ENCODE results near the gene ATXN1.
A peak's percentile ranks its signal among the peaks of the same experiment; 100 is the strongest.

The ATXN1 gene

DNA sequence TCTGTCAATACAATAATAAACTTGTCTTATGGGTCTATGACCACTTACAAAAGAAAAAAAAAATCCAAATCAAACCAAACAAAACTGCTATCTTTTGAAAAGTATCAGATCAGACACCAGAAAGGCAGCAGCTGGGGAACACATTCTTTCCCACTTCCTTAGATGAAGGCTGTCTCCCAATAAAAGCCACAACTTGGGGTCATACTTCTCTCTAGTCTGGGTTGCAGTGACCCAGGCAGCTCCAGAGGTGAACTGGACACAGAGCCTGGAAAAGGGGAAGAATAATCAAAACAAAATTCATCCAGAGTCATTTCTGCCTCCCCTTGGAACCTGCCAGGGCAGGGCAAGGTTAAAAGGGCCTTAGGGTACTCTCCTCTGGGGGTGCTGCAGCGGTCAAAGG, 19.1 kb downstream of the ATXN1 start:
- no peak for DNase-seq

DNA sequence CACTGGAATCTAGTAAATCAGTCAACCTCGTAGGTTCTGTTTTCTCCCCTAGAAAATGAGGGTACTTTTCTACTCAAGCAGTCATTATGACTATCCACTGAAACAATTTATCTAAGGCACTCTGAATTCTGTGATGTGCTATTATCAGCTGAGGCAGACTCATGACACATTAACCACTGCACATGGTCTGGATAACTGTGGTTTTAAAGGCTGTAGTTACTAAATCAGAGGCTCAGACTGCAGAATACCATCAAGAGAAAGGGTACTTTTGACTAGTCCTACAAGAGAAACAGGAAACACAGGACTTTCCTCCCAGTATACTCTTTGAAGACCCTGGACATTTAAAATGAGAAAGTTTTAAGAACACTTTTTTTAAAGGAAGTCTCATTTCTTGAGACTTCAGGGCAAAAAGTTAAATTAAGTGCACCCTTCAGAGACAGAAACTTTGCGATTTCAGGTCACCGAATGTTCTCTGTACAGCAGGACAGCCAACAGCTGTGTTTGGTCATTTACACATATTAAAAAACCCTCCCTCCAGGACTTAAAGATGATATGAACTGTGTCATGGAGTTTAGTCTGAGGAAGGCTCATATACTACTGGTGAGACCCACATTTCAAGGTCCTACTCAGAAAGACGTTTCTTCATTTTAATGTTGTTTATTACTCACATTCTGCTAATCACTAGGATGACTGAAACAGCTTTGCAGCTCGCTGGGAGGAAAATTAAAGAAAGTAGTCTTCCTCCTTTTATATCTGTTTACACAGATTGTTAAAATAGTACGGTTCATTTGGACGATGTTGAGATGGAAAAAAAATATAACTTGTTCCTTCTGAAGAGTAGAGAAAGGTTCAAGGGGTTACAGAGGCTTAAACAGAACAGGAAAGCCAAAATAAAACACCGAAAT, 19.9 kb downstream of the ATXN1 start:
- no peak for DNase-seq

- no peak for DNase-seq
These were observed 21.2 kb downstream of the ATXN1 start for GRCh38 chr6:16740097-16740496.

DNA sequence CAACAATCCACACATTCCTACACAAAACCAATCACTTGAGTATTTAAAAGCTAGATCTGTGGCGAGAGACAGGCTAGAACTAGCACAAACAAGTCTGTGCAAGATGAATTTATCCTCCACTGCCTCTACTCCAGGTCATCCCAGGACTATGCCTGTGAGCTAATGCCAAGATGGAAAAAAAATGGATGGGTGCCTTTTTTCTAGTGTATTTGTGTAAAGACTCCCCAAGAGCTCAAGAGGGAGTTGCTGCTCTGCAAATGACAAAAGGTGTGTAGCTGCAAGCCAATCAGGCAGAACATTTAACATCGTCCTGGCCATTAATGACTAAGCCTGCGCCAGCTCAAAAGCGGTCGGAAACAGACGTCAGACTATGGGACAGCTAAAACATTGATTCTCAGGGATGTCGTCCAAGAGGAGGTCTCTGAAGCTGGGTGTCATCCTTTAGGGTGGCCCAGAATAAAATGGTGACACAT, 21.9 kb downstream of the ATXN1 start:
- DNase-seq, result no peak

GRCh38 chr6:16737925-16738324, 23.3 kb downstream of the ATXN1 start:
- no peak for DNase-seq

GRCh38 chr6:16736856-16737775, 24.1 kb downstream of the ATXN1 start:
- no peak for DNase-seq

GRCh38 chr6:16735014-16735413, 26.2 kb downstream of the ATXN1 start:
- no peak for DNase-seq

GRCh38 chr6:16733085-16733484, 28.2 kb downstream of the ATXN1 start:
- DNase-seq, result no peak

DNA sequence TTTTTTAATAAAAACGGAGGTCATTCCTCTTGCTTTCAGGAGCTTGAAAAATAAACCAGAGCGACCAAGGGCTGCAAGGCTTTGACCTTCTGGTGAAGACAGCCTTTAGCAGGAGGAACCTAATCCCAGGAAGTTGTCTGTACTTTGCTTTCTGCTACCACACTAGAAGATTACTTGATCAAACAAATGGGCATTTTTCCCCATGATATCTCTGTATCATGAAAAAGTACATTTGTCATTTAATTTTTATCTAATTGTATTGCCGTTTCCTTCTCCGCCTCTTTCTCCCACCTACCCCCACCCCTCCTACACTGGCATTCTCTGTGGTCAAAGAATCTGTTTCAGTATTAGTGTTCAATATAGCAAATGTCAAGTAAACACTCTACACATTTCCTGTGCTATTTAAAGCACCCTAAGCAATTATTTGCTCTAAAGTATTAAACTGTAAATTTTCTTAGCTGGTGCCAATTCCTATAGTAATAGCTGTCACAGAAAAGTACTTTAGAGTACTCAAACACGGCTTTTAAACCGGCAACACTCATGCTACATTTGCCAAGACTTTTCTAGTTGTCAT, 29.7 kb downstream of the ATXN1 start:
- DNase-seq, result no peak

DNA sequence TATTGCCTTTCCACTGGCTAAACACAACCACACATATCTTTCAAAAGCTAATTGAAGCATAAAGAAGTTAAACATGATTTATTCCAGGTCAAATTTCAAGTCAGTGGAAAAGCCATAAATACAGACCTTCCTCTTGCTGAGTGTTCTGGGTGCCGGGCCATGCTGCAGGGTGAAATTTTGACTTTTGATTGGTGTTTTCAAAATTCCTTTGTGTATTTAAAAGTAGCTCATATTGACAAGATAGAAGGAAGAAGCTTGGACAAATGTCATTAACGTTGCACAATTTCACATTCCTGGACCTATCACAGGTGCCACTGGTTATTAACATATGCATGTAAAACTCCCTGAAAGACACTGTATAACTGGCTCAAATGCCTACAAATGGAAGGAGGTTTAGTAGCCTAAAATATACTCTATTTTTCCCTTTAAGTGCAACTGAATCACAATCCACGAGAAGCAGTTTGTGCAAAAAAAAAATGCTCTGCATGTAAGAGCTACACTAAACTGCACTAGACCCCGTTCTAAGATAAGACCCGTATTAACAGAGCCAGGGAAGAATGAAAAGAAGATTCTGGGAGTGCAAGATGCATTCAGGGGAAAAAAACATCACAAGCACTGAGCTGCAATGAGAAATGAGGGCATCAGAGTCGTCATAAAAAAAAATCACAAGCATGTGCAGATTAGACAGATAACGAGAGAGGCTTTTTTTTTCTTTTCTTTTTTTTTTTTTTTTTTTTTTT, 30.4 kb downstream of the ATXN1 start:
- no peak for DNase-seq

GRCh38 chr6:16729744-16730143, 31.5 kb downstream of the ATXN1 start:
- DNase-seq, result no peak

DNA sequence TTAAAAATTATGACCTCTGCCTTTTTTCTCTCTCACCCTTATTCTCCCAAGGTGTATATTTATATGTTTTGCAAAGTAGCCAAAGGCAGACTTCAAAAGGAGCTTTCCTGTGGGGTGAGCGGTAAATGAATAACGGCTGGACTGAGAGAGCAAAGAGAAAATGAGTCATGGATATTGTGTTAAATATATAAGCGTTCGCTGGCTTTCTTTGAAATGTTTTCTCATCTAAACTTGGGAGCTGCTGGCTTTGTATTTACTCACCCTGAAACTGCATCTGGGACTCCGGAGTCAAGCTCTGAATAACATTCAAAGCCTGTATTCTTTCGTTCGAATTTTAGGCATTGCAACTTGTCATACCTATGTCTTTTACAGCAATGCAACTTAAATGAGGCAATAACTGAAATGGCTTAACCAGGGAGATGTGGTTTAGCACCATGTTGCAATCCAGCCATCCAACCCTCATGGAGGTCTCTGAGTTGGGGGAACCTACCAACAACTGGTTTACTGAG, 32.0 kb downstream of the ATXN1 start:
- DNase-seq, result no peak

DNA sequence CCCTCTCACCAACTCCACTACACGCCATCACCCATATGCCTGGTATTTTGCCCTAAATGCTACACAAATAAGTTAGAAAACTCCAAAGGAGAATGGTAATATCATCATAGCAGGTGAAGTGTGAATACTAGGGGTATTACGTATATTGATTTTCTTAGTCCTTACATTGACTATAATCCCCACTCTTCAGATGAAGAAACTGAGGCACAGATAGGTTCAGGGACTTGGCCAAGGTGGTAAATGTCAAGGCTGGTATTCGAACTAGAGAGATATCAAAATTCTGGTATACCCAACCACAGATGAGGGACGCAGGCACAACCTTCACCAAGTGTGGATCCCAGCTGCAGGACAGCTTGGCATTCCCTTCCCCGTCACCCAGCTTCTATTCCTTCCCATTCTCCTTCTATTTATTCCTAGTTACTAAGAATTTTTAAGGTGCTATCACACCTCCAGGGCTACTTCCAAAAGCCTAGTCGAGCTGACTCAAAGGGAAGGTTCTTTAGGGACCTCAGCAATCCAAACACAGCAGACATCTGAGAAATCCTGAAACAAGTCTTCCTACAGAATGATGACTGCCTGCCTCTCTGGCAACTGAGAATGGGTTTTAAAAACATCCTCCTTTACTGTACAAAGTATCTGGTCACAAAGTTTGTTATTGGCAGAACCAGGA, 32.6 kb downstream of the ATXN1 start:
- DNase-seq, result no peak

GRCh38 chr6:16727996-16728395, 33.3 kb downstream of the ATXN1 start:
- DNase-seq, result no peak

DNA sequence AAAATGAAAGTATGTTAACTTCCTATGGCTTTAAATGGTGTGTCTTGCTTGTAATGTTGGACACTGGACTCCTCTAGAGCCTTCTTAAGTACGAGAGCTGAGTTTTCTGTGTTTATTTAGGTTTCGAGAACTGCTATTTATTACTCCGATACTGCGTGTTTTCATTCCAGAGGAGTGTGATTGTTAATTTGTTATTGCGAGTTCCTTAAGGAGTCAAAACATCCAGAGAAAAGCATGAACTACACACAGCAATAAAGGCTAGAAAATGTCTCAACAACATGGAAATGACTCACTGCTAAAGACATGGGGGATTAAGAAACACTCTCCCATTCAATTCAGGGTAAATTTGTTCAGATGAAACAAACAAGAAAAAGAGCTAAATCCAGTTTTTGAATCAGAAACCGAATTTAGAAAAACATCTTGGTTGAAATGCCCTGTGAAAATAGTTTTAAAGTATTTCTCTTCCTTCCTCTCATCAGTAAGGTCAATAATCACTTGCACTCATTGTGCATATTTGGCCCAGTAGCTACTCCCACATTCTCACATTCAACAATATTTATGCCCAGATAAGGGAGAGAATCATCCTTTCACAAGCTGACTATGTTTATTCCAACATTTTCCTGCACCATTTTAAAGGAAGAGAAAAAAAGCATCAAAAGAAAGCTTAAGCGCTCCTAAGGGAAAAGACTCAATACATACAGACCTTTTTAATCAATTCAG, 36.0 kb downstream of the ATXN1 start:
- DNase-seq, result no peak

DNA sequence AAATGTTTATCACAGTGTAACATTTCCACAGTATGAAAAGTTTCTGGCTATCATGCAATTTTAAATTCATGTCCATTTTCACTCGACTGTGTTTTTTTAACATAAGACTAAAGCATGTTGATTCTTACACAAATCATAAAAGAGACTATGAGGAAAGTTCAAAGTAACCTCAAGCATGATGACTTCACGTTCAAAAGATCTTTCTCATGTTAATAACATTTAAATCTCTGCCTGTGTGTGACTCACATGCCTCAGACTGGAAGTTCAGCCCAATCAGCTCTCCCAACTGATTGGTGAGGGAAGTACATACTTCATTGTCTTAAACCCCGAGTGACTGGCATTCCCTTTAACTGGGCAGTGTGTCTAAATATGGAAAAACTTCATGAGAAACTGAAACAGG, 37.4 kb downstream of the ATXN1 start:
- no peak for DNase-seq

- no peak for DNase-seq
These were observed 37.9 kb downstream of the ATXN1 start for GRCh38 chr6:16723402-16723801.

- DNase-seq, result no peak
These were observed 38.6 kb downstream of the ATXN1 start for GRCh38 chr6:16722630-16723029.

DNA sequence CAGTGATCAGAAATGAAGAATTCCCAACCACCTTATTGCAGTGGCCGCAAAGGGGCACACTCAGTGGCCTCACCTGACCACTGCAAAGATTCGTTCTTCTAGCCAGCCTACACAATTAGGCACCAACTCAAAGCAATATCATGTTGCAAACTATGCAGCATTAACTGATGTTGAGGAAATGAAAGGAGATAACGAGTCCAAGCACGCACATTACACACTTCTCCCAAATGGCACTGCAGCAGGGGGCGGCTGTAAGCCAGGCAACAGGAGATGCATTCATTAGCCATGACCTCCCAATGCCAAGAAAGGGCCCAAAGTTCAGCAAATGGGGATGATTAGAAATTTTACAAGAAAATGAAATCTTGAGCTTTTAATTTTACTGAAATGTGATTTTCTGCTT, 39.3 kb downstream of the ATXN1 start:
- DNase-seq, result peak; percentile 11 to 15

- DNase-seq, result no peak
These were observed 40.4 kb downstream of the ATXN1 start for GRCh38 chr6:16720861-16721260.

GRCh38 chr6:16719488-16719887, 41.8 kb downstream of the ATXN1 start:
- DNase-seq, result no peak

All from NCI-H1930 (cell line).